ENCODE measurements around the gene NECTIN2. TPM values are rescaled to one million over a fixed set of nuclear protein-coding genes. Genes with fewer than 3 reads are reported as not detected.

Gene NECTIN2
- total and polyA plus RNA-seq, 12 donors: 82.7 to 243 (median 129) TPM

- no peak for DNase-seq
- TF ChIP-seq POLR2A (IDR thresholded peaks at IDR 0.05): no peak
- no peak for TF ChIP-seq CTCF (IDR thresholded peaks at IDR 0.05)
- Histone ChIP-seq H3K9me3 (replicated peaks in 1 of 3) (no peaks in the 10 kb centered on the region), H3K27ac (no peak overlapping the region), H3K27me3 (no peaks in the 10 kb centered on the region), H3K4me1 (replicated peaks in 1 of 2) (peaks cover 6% of the 10 kb centered on the region in 2 donors), H3K4me3 (no peak overlapping the region), H3K36me3 (replicated peaks in 1 of 2) (peaks cover 0 to 4% of the 10 kb centered on the region in 2 donors)
- WGBS, 4 donors: 90 to 97% (median 94%) methylated on average over 13 to 16 of the region's 16 CpGs
- intact Hi-C loops (cut with DNase I): no loop called here
These were observed 32.1 kb upstream of the NECTIN2 start for GRCh38 chr19:44813841-44814470.

GRCh38 chr19:44814517-44814916 is 31.6 kb upstream of the NECTIN2 start:
- TF ChIP-seq POLR2A (IDR thresholded peaks at IDR 0.05): no peak
- no peak for DNase-seq
- WGBS, 4 donors: 88 to 92% (median 91%) methylated on average over 17 of the region's 17 CpGs
- Histone ChIP-seq H3K27ac (no peak overlapping the region), H3K4me3 (no peak overlapping the region), H3K27me3 (no peaks in the 10 kb centered on the region), H3K36me3 (replicated peaks in 1 of 2) (peaks cover 0 to 4% of the 10 kb centered on the region in 2 donors), H3K4me1 (replicated peaks in 1 of 2) (peaks cover under 1% of the 10 kb centered on the region in 2 donors), H3K9me3 (replicated peaks in 1 of 3) (no peaks in the 10 kb centered on the region)
- intact Hi-C loops (cut with DNase I): no loop called here

GRCh38 chr19:44816301-44816700 is 29.8 kb upstream of the NECTIN2 start:
- Histone ChIP-seq H3K27me3 (no peaks in the 10 kb centered on the region), H3K4me1 (replicated peaks in 1 of 2) (peaks cover 7% of the 10 kb centered on the region in 2 donors), H3K4me3 (no peak overlapping the region), H3K27ac (no peak overlapping the region), H3K9me3 (replicated peaks in 1 of 3) (no peaks in the 10 kb centered on the region), H3K36me3 (replicated peaks in 1 of 2) (peaks cover 0 to 4% of the 10 kb centered on the region in 2 donors)
- intact Hi-C loops (cut with DNase I): no loop called here
- no peak for DNase-seq
- WGBS, 4 donors: 81 to 90% (median 86%) methylated on average over 1 to 2 of the region's 2 CpGs
- TF ChIP-seq POLR2A (IDR thresholded peaks at IDR 0.05) (no peak), CTCF (IDR thresholded peaks at IDR 0.05) (no peak)

- H3K36me3 ChIP-seq (replicated peaks in 1 of 2): peaks cover 0 to 4% of the 10 kb centered on the region in 2 donors
- WGBS, 4 donors: 88 to 95% (median 94%) methylated on average over 8 of the region's 8 CpGs
- peaks cover 7% of the 10 kb centered on the region in 2 donors for H3K4me1 ChIP-seq (replicated peaks in 1 of 2)
- intact Hi-C loops (cut with DNase I): no loop called here
- no peak overlapping the region for H3K4me3 ChIP-seq
- H3K27ac ChIP-seq: no peak overlapping the region
- H3K9me3 ChIP-seq (replicated peaks in 1 of 3): no peaks in the 10 kb centered on the region
- no peak for DNase-seq
- TF ChIP-seq CTCF (IDR thresholded peaks at IDR 0.05) (no peak), POLR2A (IDR thresholded peaks at IDR 0.05) (no peak)
- H3K27me3 ChIP-seq: no peaks in the 10 kb centered on the region
These were observed 28.2 kb upstream of the NECTIN2 start for GRCh38 chr19:44817725-44818465.
